Measurements from ENCODE around the gene NDFIP1.

DNA sequence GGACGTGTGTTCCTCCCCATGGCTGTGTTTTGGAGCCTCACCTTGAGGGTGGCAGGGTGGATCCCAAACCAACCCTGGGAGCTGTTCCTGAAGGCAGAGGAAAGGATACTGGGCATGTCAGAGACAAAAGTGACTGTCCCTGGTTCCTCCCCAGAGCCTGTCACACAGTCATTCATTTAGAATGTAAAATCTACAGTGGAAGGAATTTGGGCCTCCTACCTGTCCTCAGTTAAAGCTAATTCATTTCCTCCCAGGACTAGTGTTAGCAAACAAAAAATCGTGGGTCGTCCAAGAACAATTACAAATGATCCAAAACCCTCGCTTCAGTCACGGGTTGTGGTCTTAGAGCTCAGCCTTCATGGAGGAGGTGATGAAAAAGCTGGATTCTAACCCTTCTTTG is 83.2 kb downstream of the NDFIP1 start:
- TF ChIP-seq, protein P1, sequence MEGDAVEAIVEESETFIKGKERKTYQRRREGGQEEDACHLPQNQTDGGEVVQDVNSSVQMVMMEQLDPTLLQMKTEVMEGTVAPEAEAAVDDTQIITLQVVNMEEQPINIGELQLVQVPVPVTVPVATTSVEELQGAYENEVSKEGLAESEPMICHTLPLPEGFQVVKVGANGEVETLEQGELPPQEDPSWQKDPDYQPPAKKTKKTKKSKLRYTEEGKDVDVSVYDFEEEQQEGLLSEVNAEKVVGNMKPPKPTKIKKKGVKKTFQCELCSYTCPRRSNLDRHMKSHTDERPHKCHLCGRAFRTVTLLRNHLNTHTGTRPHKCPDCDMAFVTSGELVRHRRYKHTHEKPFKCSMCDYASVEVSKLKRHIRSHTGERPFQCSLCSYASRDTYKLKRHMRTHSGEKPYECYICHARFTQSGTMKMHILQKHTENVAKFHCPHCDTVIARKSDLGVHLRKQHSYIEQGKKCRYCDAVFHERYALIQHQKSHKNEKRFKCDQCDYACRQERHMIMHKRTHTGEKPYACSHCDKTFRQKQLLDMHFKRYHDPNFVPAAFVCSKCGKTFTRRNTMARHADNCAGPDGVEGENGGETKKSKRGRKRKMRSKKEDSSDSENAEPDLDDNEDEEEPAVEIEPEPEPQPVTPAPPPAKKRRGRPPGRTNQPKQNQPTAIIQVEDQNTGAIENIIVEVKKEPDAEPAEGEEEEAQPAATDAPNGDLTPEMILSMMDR (IDR thresholded peaks at IDR 0.05), result no peak
- TF ChIP-seq POLR2A (IDR thresholded peaks at IDR 0.05), result no peak

Measured in uterus (tissue), 2 donors.